Stimulated activated CD8-positive, alpha-beta memory T cell treated with anti-CD3 and anti-CD28 coated beads, Interleukin-15, amount 100 ng/mL, for 1 hour (primary cell): ENCODE measurements around the gene MRPL34.

Experiments used
- DNase-seq: peaks from one replicate; pipeline ENCODE4 v3.0.0-alpha.2; 2020; ENCODE audit warnings: low read depth

Gene MRPL34

DNA sequence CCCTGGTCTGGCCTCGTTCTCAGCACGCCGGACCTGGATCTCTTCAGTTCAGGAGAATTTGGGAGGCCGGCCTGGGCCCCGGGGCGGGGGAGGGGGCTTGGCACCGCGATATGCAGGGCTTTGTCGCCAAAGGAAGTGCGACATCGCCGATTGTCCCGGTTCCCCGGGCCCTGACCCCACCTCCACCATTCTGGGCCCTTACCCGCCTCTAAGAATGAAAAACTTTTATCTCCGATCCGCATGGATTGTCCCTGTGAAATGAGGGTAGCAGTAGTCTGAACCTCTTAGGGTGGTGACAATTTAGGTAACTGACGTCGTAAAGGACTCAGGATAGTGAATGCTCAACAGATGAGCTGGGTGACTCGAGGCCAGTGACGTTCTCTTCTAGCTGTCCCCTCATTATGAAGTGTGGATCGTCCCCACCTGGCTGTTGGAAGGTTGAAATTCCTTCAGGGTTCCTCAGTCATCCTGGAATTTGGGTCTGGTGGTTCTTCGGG lies 4.3 kb downstream of the MRPL34 start:
- no peak for DNase-seq

GRCh38 chr19:17311455-17312188 lies 6.0 kb downstream of the MRPL34 start:
- DNase-seq = no peak

- no peak for DNase-seq
These were observed 6.8 kb downstream of the MRPL34 start for GRCh38 chr19:17312189-17313113.

- DNase-seq = no peak
These were observed 8.4 kb downstream of the MRPL34 start for GRCh38 chr19:17314007-17314593.

DNA sequence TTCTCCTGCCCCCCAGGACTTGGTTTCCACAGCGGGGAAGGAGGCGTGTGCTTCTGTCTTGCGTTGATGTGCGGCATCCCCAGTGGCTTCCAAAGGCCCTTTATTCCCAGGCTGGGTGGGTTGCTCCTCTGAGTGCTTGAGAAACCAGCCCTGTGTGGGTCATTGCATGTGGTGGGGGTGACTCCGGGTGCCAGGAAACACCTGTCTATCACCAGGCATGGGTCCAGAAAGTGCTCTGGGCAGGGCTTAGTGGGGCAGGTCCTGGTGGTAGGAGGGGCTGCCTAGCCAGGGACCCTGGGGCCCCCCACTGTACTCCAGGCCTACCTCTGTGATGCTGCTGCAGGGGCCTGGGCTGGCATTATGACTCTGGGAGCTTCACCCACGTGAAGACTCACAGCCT lies 13.3 kb downstream of the MRPL34 start:
- no peak for DNase-seq

- DNase-seq = no peak
These were observed 14.0 kb downstream of the MRPL34 start for GRCh38 chr19:17319473-17320238.

GRCh38 chr19:17320435-17320834 lies 14.8 kb downstream of the MRPL34 start:
- no peak for DNase-seq

DNA sequence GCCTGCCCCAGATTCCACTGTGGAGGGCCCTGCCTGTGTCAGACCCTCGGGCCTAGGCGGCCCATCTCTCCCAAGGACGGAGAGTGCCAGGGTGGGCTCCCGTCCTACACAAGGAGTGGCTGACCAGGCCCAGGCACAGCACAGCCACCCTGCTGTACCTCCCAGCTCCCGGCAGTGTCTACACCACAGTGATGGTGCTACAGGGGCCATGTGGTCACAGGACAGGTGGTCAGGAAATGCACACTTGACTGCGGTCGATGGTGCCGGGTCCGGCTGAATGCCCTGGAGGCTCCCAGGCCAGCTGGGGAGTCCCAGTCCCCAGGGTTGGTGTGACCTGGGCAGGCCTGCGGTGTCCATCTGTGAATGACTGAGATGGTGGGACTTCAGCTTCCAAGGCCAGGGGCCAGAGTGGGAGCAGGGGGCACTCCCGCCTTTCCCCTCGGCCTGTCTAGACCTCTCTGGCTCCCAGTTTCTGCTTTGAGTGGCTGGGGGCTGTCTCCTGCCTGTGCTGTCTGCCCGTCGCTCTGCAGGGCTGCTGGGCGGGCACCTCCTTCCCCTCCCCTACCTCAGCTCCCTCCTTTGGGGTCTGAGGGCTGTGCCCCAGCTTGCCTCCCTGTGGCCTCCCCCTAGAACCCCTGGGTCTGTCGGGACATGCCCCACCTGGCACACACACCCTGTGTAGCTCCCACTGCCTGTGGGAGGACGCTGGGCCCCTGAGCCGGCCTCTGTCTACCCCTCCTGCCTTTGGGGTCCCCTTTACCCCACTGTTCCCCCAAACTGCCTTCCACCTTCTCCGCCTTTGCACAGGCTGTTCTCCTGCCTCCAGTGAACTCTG lies 16.2 kb downstream of the MRPL34 start:
- DNase-seq = no peak

GRCh38 chr19:17322854-17323253 lies 17.2 kb downstream of the MRPL34 start:
- no peak for DNase-seq

DNA sequence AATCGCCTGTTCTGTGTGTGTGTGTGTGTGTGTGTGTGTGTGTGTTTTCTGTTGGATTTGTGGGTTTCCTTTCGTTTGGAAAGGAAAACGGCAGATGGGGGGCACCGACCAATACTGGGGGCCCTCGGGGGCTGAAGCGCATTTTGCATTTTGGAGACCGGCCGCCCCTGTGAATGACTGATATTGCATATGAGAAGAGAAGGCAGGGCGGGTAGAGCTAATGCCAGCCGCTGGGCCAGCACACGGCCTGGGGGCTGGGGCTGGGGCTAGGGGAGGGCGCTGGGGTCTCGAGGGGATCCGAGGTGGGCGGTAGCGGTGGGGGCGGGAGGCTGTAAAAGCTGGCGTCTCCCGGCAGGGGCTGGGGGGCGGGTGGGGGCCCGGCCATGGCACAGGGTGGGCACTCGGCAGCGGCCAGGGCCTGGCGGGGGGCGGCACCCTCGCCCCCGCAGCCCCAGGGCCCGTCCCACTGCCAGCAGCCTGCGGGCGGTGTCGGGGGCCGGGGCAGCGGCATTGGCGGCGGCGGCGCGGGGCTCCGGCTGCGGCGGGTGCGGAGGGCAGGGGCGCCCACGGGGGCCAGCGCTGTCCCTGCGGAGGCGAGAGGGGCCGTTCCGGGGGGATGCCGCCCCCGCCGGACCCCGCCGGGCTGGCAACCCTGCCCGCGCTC lies 17.8 kb downstream of the MRPL34 start:
- DNase-seq = no peak

DNA sequence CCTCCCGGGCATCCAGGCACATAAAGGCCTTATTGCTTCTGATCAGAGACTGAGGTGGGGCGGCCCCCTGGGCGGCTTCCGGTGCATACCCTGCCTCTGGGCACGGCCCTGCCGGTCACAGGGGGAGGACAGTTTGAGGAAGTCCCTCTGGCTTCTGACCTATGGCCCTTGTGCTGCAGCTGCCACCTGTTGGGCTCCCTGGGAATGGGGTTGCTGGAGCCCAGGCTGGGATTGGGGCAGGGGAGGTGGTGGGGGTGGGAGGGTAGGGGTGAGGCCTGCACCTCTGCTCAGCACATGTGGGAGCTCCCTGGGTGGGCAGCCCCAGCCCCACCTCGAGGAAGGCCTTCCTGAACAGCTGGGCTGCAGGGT lies 18.3 kb downstream of the MRPL34 start:
- DNase-seq = no peak

- no peak for DNase-seq
These were observed 18.9 kb downstream of the MRPL34 start for GRCh38 chr19:17324357-17325114.

- DNase-seq = no peak
These were observed 19.5 kb downstream of the MRPL34 start for GRCh38 chr19:17325133-17325532.

DNA sequence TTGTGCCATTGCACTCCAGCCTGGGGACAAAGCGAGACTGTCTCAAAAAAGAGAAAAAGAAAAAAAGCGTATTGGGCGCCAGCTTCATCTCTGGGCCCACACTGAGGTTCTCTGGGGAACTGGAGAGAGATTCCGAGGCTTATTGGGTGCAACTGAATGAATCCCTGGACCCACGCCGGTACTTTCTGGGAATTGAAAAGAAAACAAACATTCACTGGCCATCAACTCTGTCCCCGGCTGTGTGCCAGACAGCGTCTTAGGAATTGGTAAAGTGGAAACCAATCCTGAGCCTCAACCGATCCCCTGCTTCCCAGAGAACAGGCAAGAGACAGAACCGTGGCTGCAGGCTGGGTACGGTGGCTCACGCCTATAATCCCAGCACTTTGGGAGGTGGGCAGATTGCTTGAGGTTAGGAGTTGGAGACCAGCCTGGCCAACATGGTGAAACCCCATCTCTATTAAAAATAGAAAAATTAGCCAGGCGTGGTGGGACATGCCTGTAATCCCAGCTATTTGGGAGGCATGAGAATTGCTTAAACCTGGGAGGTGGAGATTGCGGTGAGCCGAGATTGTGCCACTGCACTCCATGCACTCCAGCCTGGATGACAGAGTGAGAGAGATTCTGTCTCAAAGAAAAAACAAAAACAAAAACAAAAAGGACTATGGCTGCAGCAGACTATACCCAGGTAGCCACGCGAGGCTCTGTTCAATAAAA lies 20.4 kb downstream of the MRPL34 start:
- no peak for DNase-seq

GRCh38 chr19:17326595-17326966 lies 20.9 kb downstream of the MRPL34 start:
- no peak for DNase-seq

DNA sequence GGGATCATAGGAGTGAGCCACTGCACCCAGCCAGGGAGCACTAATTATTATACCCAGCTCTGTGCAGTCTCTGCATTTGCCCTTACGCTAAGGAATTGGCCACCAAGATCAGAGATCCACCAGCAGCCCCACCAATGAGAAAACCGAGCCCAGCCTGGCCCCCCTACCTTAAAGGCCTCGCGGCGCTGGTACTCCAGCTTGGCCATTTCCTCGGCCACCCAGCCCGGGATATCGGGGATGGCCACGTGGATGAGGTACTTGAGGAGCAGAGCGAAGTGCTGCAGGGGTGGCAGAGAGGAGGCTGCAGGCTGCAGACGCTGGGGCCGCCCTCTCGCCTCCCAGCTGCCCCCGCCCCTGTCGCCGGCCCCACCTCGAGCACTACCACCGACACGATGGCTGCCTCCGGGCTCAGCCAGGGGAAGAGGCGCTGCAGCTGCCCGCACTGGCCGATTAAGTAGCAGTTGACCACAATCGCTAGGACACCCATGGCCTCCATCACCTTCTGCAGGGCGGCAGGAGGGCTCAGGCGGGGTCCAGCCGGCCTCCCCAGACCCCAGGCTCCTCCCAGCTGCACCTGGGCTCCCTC lies 21.5 kb downstream of the MRPL34 start:
- DNase-seq = no peak

DNA sequence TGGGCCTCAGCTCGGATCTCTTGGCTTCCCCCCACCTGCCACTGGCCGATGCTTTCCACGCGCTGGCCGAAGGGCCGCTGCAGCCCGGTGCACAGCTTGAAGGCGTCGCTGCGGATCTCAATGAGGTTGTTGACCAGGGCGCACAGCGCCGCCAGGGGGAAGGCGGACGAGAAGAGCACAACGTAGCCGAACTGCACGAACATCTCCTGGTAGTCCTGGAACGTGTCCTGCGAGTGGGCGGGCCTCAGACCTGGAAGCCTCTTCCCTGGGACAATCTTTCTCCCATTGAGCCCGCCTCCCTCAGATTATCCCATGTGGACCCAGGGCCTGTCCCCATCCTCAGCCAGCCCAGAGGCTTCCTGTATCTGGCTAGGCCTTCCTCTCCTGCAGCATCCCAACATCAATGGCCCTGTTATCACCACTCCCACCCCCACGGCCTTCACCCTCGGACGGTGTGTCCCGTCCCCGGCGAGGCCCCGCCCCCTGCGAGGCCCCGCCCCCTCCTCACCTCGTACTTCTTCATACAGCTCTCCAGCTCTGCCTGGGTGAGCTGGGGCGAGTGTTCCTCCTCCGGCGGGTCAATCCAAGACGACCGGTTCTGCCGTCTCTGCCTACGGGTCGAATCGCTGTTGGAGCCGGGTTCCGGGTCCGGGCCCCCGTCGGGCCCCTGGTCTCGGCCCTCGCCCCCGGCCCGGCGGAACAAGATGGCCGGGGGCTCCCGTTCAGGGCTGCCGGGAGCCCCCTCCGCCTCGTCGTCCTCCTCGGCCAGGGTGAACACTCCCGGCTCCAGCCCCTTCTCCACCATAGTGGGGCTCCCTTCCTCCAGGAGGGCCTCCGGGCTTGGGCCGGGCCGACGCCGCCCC lies 22.2 kb downstream of the MRPL34 start:
- no peak for DNase-seq
